H1 (cell line): ENCODE measurements around the gene JDP2. TPM values are rescaled to one million over a fixed set of nuclear protein-coding genes. Genes with fewer than 3 reads are reported as not detected.

Experiments used
- CTCF ChIA-PET: fragments of 300-600 bp; sonication (Branson Sonifier 250); formaldehyde crosslinking; loops from one replicate; lab custom pipeline; 2021; ENCODE audit not compliant: partially characterized antibody; lab: Charles Lee
- POLR2A ChIA-PET: fragments of 300-600 bp; sonication (Branson Sonifier 250); formaldehyde crosslinking; loops from one replicate; lab custom pipeline; 2021; ENCODE audit warnings: inconsistent platforms; ENCODE audit not compliant: partially characterized antibody; lab: Charles Lee
- DNase-seq, 2 experiments: peaks; one replicate each; pipeline versions ENCODE4 v3.0.0 to v3.0.0-alpha.2; 2010 to 2022; ENCODE audit warnings: low spot score in 2 of 2, low read depth in 1 of 2, mixed read lengths in 1 of 2
- FAIRE-seq: peaks from 2 replicates; lab custom pipeline; 2011; peaks lifted over from hg19 to GRCh38; lab: Jason Lieb, UNC
- H2AFZ ChIP-seq: 2 replicates; pipeline ENCODE4 v1.8.1; 2012; ENCODE audit warnings: low read length, inconsistent platforms
- H2AK5ac ChIP-seq: 2 replicates; pipeline ENCODE4 v1.6.1; 2013; ENCODE audit warnings: low read depth, low read length
- H2BK120ac ChIP-seq: replicated peaks from 2 replicates; pipeline ENCODE3; 2013; ENCODE audit warnings: low read depth, low read length, inconsistent platforms
- H2BK12ac ChIP-seq: 2 replicates; pipeline ENCODE4 v1.6.1; 2013; ENCODE audit warnings: low read depth, low read length
- H2BK15ac ChIP-seq: 2 replicates; pipeline ENCODE4 v1.6.1; 2013; ENCODE audit warnings: low read length
- H2BK20ac ChIP-seq: 2 replicates; pipeline ENCODE4 v1.6.1; 2013; ENCODE audit warnings: low read length
- H2BK5ac ChIP-seq: 2 replicates; pipeline ENCODE4 v1.6.1; 2013; ENCODE audit warnings: low read depth, low read length
- H3K14ac ChIP-seq: 2 replicates; pipeline ENCODE4 v1.6.1; 2013; ENCODE audit warnings: inconsistent platforms; ENCODE audit not compliant: insufficient read length
- H3K18ac ChIP-seq: 2 replicates; pipeline ENCODE4 v1.6.1; 2013; ENCODE audit warnings: low read length; ENCODE audit errors: extremely low read depth
- H3K23ac ChIP-seq: 2 replicates; pipeline ENCODE4 v1.6.1; 2013; ENCODE audit warnings: inconsistent platforms; ENCODE audit not compliant: insufficient read length
- H3K23me2 ChIP-seq: 2 replicates; pipeline ENCODE4 v1.6.1; 2013; ENCODE audit warnings: low read depth, low read length
- H3K27ac ChIP-seq: 2 replicates; pipeline ENCODE4 v1.6.1; 2011; ENCODE audit warnings: low read depth, low read length, inconsistent platforms
- H3K27me3 ChIP-seq, 4 experiments: replicated peaks in 1 of 4; 1 replicate in 1 of 4; 2 replicates in 3 of 4; pipeline versions ENCODE4 v1.6.1 to v1.8.1; 2011 to 2013; ENCODE audit warnings: low read length in 3 of 4, mild to moderate bottlenecking in 3 of 4, inconsistent platforms in 2 of 4, mixed read lengths in 2 of 4, moderate library complexity in 1 of 4; ENCODE audit not compliant: control insufficient read depth in 3 of 4, insufficient read depth in 3 of 4; ENCODE audit errors: extremely low read depth in 1 of 4
- H3K36me3 ChIP-seq, 4 experiments: 2 replicates each; pipeline versions ENCODE4 v1.6.1 to v1.8.1; 2011 to 2013; ENCODE audit warnings: mild to moderate bottlenecking in 4 of 4, low read length in 3 of 4, moderate library complexity in 2 of 4, control low read depth in 1 of 4, inconsistent platforms in 1 of 4; ENCODE audit not compliant: insufficient read depth in 4 of 4, control insufficient read depth in 2 of 4
- H3K4ac ChIP-seq: replicated peaks from 2 replicates; pipeline ENCODE3; 2013; ENCODE audit warnings: low read length, low read depth, mixed read lengths, inconsistent platforms; ENCODE audit not compliant: insufficient read length
- H3K4me1 ChIP-seq, 4 experiments: replicated peaks in 1 of 4; 1 replicate in 1 of 4; 2 replicates in 3 of 4; pipeline versions ENCODE4 v1.6.1 to v1.8.1; 2011 to 2013; ENCODE audit warnings: low read length in 3 of 4, inconsistent platforms in 2 of 4, mixed read lengths in 1 of 4; ENCODE audit not compliant: insufficient read depth in 4 of 4, control insufficient read depth in 3 of 4
- H3K4me2 ChIP-seq, 2 experiments: 2 replicates each; pipeline versions ENCODE4 v1.6.1 to v1.8.1; 2011 to 2013; ENCODE audit warnings: low read depth in 2 of 2, low read length in 2 of 2, control low read depth in 1 of 2, inconsistent platforms in 1 of 2, mild to moderate bottlenecking in 1 of 2; ENCODE audit not compliant: insufficient read depth in 1 of 2
- H3K4me3 ChIP-seq, 4 experiments: fragments of 200-600, 300-600 bp in 1 of 4; sonication (generic), shearing (Covaris generic), sonication (Bioruptor Twin) in 1 of 4; 2 replicates each; pipeline versions ENCODE4 v1.5.1 to v1.8.1; 2011 to 2016; ENCODE audit warnings: low read length in 4 of 4, low read depth in 3 of 4, control low read depth in 2 of 4, inconsistent platforms in 2 of 4, mild to moderate bottlenecking in 2 of 4, mixed read lengths in 1 of 4, moderate library complexity in 1 of 4; ENCODE audit not compliant: insufficient read depth in 2 of 4; ENCODE audit errors: extremely low read depth in 1 of 4
- H3K56ac ChIP-seq: replicated peaks from 2 replicates; pipeline ENCODE3; 2013; ENCODE audit warnings: low read depth, mild to moderate bottlenecking, mixed read lengths, low read length, inconsistent platforms; ENCODE audit not compliant: insufficient read length
- H3K79me1 ChIP-seq: 2 replicates; pipeline ENCODE4 v1.6.1; 2013; ENCODE audit warnings: low read depth, low read length, control low read depth
- H3K79me2 ChIP-seq, 2 experiments: 2 replicates each; pipeline versions ENCODE4 v1.6.1 to v1.8.1; 2012 to 2013; ENCODE audit warnings: low read length in 2 of 2, mild to moderate bottlenecking in 2 of 2, inconsistent platforms in 1 of 2; ENCODE audit not compliant: insufficient read depth in 2 of 2, control insufficient read depth in 1 of 2
- H3K9ac ChIP-seq, 4 experiments: replicated peaks in 1 of 4; 1 replicate in 1 of 4; 2 replicates in 3 of 4; pipeline versions ENCODE4 v1.6.1 to v1.8.1; 2011 to 2013; ENCODE audit warnings: low read depth in 3 of 4, low read length in 3 of 4, control low read depth in 2 of 4, mild to moderate bottlenecking in 2 of 4, moderate library complexity in 2 of 4, inconsistent platforms in 1 of 4; ENCODE audit errors: extremely low read depth in 1 of 4
- H3K9me3 ChIP-seq, 2 experiments: 2 replicates each; pipeline versions ENCODE4 v1.6.1 to v1.8.1; 2012 to 2013; ENCODE audit warnings: mild to moderate bottlenecking in 2 of 2, moderate library complexity in 2 of 2, control low read depth in 1 of 2, inconsistent platforms in 1 of 2, low read depth in 1 of 2, low read length in 1 of 2, mixed read lengths in 1 of 2; ENCODE audit not compliant: insufficient read depth in 2 of 2
- H4K20me1 ChIP-seq, 2 experiments: replicated peaks in 1 of 2; 2 replicates each; pipeline versions ENCODE3 to v1.8.1; 2011 to 2013; ENCODE audit warnings: inconsistent platforms in 2 of 2, low read length in 2 of 2, mild to moderate bottlenecking in 1 of 2; ENCODE audit not compliant: insufficient read depth in 2 of 2, control insufficient read depth in 1 of 2
- H4K5ac ChIP-seq: 2 replicates; pipeline ENCODE4 v1.6.1; 2013; ENCODE audit warnings: low read length, low read depth, mixed read lengths, inconsistent platforms; ENCODE audit not compliant: insufficient read length
- H4K8ac ChIP-seq: 2 replicates; pipeline ENCODE4 v1.8.0; 2013; ENCODE audit warnings: mild to moderate bottlenecking, moderate library complexity, low read length, inconsistent platforms; ENCODE audit not compliant: insufficient read depth; ENCODE audit errors: extremely low read depth
- H4K91ac ChIP-seq: replicated peaks from 2 replicates; pipeline ENCODE3; 2013; ENCODE audit warnings: low read length, mixed read lengths, inconsistent platforms; ENCODE audit not compliant: insufficient read length
- CHD2 ChIP-seq: IDR thresholded peaks from 2 replicates; pipeline ENCODE4 v1.6.1; 2012; ENCODE audit warnings: low read length, improper control_type of control experiment
- EP300 ChIP-seq, 2 experiments: IDR thresholded peaks; 1 replicate in 1 of 2; 2 replicates in 1 of 2; pipeline ENCODE4 v1.6.1; 2011 to 2012; ENCODE audit warnings: low read depth in 2 of 2, low read length in 2 of 2, mild to moderate bottlenecking in 2 of 2, borderline replicate concordance in 1 of 2, inconsistent platforms in 1 of 2, moderate library complexity in 1 of 2
- GTF2F1 ChIP-seq: IDR thresholded peaks from 2 replicates; pipeline ENCODE4 v1.6.1; 2012; ENCODE audit warnings: low read depth, low read length, improper control_type of control experiment, borderline replicate concordance
- RFX5 ChIP-seq: IDR thresholded peaks from 2 replicates; pipeline ENCODE4 v1.6.1; 2011; ENCODE audit warnings: low read depth, low read length, improper control_type of control experiment, borderline replicate concordance
- SAP30 ChIP-seq: fragments of 300-600 bp; sonication (generic); IDR thresholded peaks from 2 replicates; pipeline ENCODE4 v1.7.1; 2012; ENCODE audit warnings: low read length, moderate library complexity, mild to moderate bottlenecking, inconsistent platforms; ENCODE audit not compliant: insufficient read depth, insufficient replicate concordance
- SRF ChIP-seq: IDR thresholded peaks from 2 replicates; pipeline ENCODE4 v1.6.1; 2011; ENCODE audit warnings: mild to moderate bottlenecking, low read depth, low read length, moderate library complexity
- TAF7 ChIP-seq: optimal IDR thresholded peaks from 2 replicates; pipeline ENCODE3; 2011; ENCODE audit warnings: low read depth, mild to moderate bottlenecking, inconsistent platforms, low read length, moderate library complexity, borderline replicate concordance
- ZNF274 ChIP-seq: IDR thresholded peaks from 2 replicates; pipeline ENCODE4 v1.7.0; 2012; ENCODE audit warnings: low read length, borderline replicate concordance; ENCODE audit errors: extremely low read depth
- WGBS, 2 experiments: shearing (Covaris generic) in 1 of 2; methylation state at CpG; one replicate each; pipeline versions ENCODE4 v1.1.6 to v1.1.7; 2013 to 2015; ENCODE audit warnings: low lambda C conversion rate in 2 of 2, mixed read lengths in 2 of 2, inconsistent platforms in 1 of 2, low coverage in 1 of 2, missing lambda C conversion rate in 1 of 2; ENCODE audit not compliant: insufficient replicate concordance in 2 of 2, insufficient coverage in 1 of 2, insufficient read length in 1 of 2; ENCODE audit errors: extremely low coverage in 1 of 2, missing lambda C conversion rate in 1 of 2; 5-methylcytosine and 5-hydroxymethylcytosine counted together
- polyA plus RNA-seq, 7 experiments: library from polyadenylated mRNA; depleted of rRNA in 3 of 7; stranded (reverse) in 5 of 7; unstranded in 2 of 7; fragments of >200 nt in 5 of 7; fragments of 200-250 nt in 2 of 7; gene quantifications; 1 replicate in 5 of 7; 2 replicates in 1 of 7; 4 replicates in 1 of 7; pipeline versions ENCODE4 v1.2.1 to v1.2.3, GENCODE V29; 2011 to 2013; ENCODE audit warnings: missing spikeins in 2 of 7, mixed read lengths in 2 of 7
- total RNA-seq: library from RNA; stranded (reverse); fragmentation: NEBNext Ultra II Directional; extraction: Animal tissue kit (Norgen Biotek cat#: 25700); gene quantifications from 2 replicates; pipeline ENCODE4 v1.2.1, GENCODE V29; 2021
- TF ChIP-seq, protein P1 (sequence below), 3 experiments: IDR thresholded peaks; 1 replicate in 2 of 3; 2 replicates in 1 of 3; pipeline versions ENCODE4 v1.5.1 to v1.6.1; 2011; ENCODE audit warnings: low read length in 3 of 3, mild to moderate bottlenecking in 3 of 3, inconsistent platforms in 2 of 3, low read depth in 1 of 3, moderate library complexity in 1 of 3; ENCODE audit not compliant: insufficient read depth in 1 of 3; ENCODE audit errors: control extremely low read depth in 1 of 3
- TF ChIP-seq, protein P2 (sequence below): IDR thresholded peaks from 2 replicates; pipeline ENCODE4 v1.6.1; 2011; ENCODE audit warnings: low read length, improper control_type of control experiment

Gene JDP2
- total and polyA plus RNA-seq, 2 of the 8 experiments (the other 6 are each of a cell fraction or from before 2014, with no cell fraction given): 8.9 to 27.2 TPM

DNA sequence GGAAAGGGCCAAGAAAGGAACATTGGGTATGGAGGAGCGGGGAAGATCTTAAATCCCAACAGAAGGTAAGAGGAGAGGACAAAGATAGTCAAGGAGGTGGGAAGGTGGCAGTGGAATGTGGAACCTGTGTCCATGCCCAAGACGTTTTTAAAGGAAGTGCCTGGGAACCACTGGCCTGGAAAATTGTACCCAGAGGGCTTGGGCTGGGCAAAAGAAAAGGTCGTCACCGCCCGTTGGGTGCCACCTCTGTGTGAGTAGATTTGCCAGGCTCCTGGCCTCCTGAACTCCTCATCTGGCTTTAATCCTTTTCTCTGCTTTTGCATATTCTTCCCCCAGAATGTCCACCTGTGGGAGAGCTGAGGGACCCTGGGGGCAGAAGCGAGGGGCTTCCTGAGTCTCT, 32.6 kb downstream of the JDP2 start:
- H3K56ac ChIP-seq: no peak overlapping the region
- no peak overlapping the region for H3K9ac ChIP-seq
- H3K4ac ChIP-seq: no peak overlapping the region
- peaks cover 0 to 30% of the 10 kb centered on the region in 2 experiments; a peak in 1 of 4 replicates for H3K79me2 ChIP-seq
- no peak overlapping the region for H4K91ac ChIP-seq
- H3K4me3 ChIP-seq: no peak overlapping the region
- H2BK20ac ChIP-seq: no peak overlapping the region
- H4K8ac ChIP-seq: no peak overlapping the region
- no peak overlapping the region for H2BK15ac ChIP-seq
- peaks cover 6 to 21% (median 16%) of the 10 kb centered on the region in 4 experiments; a peak in 6 of 7 replicates for H3K4me1 ChIP-seq
- no peaks in the 10 kb centered on the region for H3K27me3 ChIP-seq
- H3K4me2 ChIP-seq: no peak overlapping the region
- H2AFZ ChIP-seq: no peak overlapping the region
- H2BK5ac ChIP-seq: no peak overlapping the region
- ChIA-PET CTCF (no interaction called here), POLR2A (no interaction called here)
- no peaks in the 10 kb centered on the region for H3K23me2 ChIP-seq
- no peak for FAIRE-seq
- H2BK120ac ChIP-seq: no peak overlapping the region
- WGBS, 2 experiments: 82% methylated on average over 6 of the region's 6 CpGs; no CpG with 5 or more reads in 1 of the 2 experiments
- no peak for DNase-seq
- H3K9me3 ChIP-seq: no peaks in the 10 kb centered on the region
- no peak overlapping the region for H3K14ac ChIP-seq
- H4K5ac ChIP-seq: no peak overlapping the region
- H2BK12ac ChIP-seq: no peak overlapping the region
- peaks cover 0 to 17% (median 0%) of the 10 kb centered on the region in 4 experiments; a peak in 2 of 8 replicates for H3K36me3 ChIP-seq
- H3K79me1 ChIP-seq: peaks cover 3% of the 10 kb centered on the region; the same call in 1 of the 2 replicates
- H3K27ac ChIP-seq: no peak overlapping the region
- no peak overlapping the region for H3K18ac ChIP-seq
- H4K20me1 ChIP-seq: no peaks in the 10 kb centered on the region
- H3K23ac ChIP-seq: no peak overlapping the region
- no peak overlapping the region for H2AK5ac ChIP-seq
- no peak for TF ChIP-seq GTF2F1
- no peak for TF ChIP-seq ZNF274
- no peak for TF ChIP-seq SAP30
- TF ChIP-seq CHD2: no peak
- no peak for TF ChIP-seq SRF
- no peak for TF ChIP-seq TAF7
- TF ChIP-seq, protein P1, sequence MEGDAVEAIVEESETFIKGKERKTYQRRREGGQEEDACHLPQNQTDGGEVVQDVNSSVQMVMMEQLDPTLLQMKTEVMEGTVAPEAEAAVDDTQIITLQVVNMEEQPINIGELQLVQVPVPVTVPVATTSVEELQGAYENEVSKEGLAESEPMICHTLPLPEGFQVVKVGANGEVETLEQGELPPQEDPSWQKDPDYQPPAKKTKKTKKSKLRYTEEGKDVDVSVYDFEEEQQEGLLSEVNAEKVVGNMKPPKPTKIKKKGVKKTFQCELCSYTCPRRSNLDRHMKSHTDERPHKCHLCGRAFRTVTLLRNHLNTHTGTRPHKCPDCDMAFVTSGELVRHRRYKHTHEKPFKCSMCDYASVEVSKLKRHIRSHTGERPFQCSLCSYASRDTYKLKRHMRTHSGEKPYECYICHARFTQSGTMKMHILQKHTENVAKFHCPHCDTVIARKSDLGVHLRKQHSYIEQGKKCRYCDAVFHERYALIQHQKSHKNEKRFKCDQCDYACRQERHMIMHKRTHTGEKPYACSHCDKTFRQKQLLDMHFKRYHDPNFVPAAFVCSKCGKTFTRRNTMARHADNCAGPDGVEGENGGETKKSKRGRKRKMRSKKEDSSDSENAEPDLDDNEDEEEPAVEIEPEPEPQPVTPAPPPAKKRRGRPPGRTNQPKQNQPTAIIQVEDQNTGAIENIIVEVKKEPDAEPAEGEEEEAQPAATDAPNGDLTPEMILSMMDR (IDR thresholded peaks at IDR 0.05; ENCODE audit: control extremely low read depth in 1 of 3, insufficient read depth in 1 of 3, low read depth in 1 of 3, low read length in 3 of 3): no peak
- TF ChIP-seq EP300 (IDR thresholded peaks at IDR 0.05; ENCODE audit: borderline replicate concordance in 1 of 2, low read depth in 2 of 2, low read length in 2 of 2): no peak
- no peak for TF ChIP-seq RFX5
- TF ChIP-seq, protein P2, sequence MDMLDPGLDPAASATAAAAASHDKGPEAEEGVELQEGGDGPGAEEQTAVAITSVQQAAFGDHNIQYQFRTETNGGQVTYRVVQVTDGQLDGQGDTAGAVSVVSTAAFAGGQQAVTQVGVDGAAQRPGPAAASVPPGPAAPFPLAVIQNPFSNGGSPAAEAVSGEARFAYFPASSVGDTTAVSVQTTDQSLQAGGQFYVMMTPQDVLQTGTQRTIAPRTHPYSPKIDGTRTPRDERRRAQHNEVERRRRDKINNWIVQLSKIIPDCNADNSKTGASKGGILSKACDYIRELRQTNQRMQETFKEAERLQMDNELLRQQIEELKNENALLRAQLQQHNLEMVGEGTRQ: no peak
